Effector memory CD4-positive, alpha-beta T cell (primary cell): ENCODE measurements around the gene MIPEP.

Experiments
- DNase-seq, 3 donors: peaks; one replicate each; pipeline ENCODE4 v3.0.0-alpha.2; 2020
- H3K27ac ChIP-seq: 2 replicates; pipeline ENCODE4 v1.7.0; 2013; ENCODE audit warnings: mild to moderate bottlenecking, low read length, moderate library complexity; ENCODE audit not compliant: insufficient read depth, poor library complexity, severe bottlenecking
- H3K27me3 ChIP-seq: replicated peaks from 2 replicates; pipeline ENCODE4 v1.7.0; 2013; ENCODE audit warnings: mild to moderate bottlenecking, low read length; ENCODE audit not compliant: insufficient read depth, control insufficient read depth, poor library complexity, severe bottlenecking
- H3K36me3 ChIP-seq: 2 replicates; pipeline ENCODE4 v1.7.0; 2013; ENCODE audit warnings: mild to moderate bottlenecking, low read length, moderate library complexity; ENCODE audit not compliant: control insufficient read depth, insufficient read depth
- H3K4me1 ChIP-seq: 2 replicates; pipeline ENCODE4 v1.7.0; 2013; ENCODE audit warnings: low read length, mild to moderate bottlenecking; ENCODE audit not compliant: control insufficient read depth, insufficient read depth, poor library complexity, severe bottlenecking
- H3K4me3 ChIP-seq: 2 replicates; pipeline ENCODE4 v1.7.0; 2013; ENCODE audit warnings: low read length, low read depth, mild to moderate bottlenecking; ENCODE audit not compliant: insufficient read depth, poor library complexity, severe bottlenecking
- H3K9me3 ChIP-seq: 2 replicates; pipeline ENCODE4 v1.7.0; 2013; ENCODE audit warnings: mild to moderate bottlenecking, low read length, moderate library complexity; ENCODE audit not compliant: control insufficient read depth

The MIPEP gene

DNA sequence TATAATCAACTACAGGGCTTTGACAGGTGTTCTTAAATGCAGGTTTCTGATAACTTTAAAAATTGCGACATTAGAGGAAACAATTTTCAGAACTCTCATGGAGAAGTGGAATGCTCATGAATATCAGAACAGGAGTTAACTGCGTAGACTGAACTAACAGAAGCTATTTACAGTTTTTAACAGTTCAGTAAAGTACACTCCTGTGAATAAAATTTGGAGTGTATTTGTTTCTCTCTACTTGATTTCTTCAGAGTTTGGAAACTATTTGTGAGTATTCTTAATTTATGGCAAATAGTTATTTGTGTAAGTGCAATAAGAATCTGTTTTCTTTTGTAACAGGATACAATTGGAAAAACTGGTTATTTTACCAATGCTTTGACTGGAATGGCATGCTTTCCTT lies 204.6 kb downstream of the MIPEP start:
- no peak for DNase-seq
- no peaks in the 10 kb centered on the region for H3K36me3 ChIP-seq
- no peaks in the 10 kb centered on the region for H3K4me1 ChIP-seq
- no peaks in the 10 kb centered on the region for H3K9me3 ChIP-seq
- no peaks in the 10 kb centered on the region for H3K27me3 ChIP-seq
- no peak overlapping the region for H3K27ac ChIP-seq
- no peak overlapping the region for H3K4me3 ChIP-seq

GRCh38 chr13:23683084-23683483 lies 206.1 kb downstream of the MIPEP start:
- DNase-seq, result no peak
- Histone ChIP-seq H3K4me3 (no peak overlapping the region), H3K9me3 (no peaks in the 10 kb centered on the region), H3K27ac (no peak overlapping the region), H3K4me1 (peaks cover 3% of the 10 kb centered on the region), H3K36me3 (no peaks in the 10 kb centered on the region), H3K27me3 (no peaks in the 10 kb centered on the region)

- DNase-seq, result no peak
- no peaks in the 10 kb centered on the region for H3K27me3 ChIP-seq
- H3K9me3 ChIP-seq, result no peaks in the 10 kb centered on the region
- H3K4me3 ChIP-seq, result no peak overlapping the region
- no peaks in the 10 kb centered on the region for H3K36me3 ChIP-seq
- H3K4me1 ChIP-seq, result peaks cover 3% of the 10 kb centered on the region
- no peak overlapping the region for H3K27ac ChIP-seq
Observed at GRCh38 chr13:23680845-23681669, 208.1 kb downstream of the MIPEP start.
